CD4-positive, alpha-beta T cell (primary cell): ENCODE results near the gene ELAVL1. TPM values are rescaled to one million over a fixed set of nuclear protein-coding genes. Genes with fewer than 3 reads are reported as not detected.

Experiments
- ATAC-seq: fragments of 200-7000 bp; cut with Tn5 transposase; one replicate; pipeline ENCODE4 v1.10.0; 2022; ENCODE audit warnings: mild to moderate bottlenecking; ENCODE audit not compliant: poor library complexity
- CTCF ChIA-PET: fragments of 350-600 bp; sonication (Branson Sonifier 250); formaldehyde crosslinking; loops from one replicate; lab custom pipeline; 2021; ENCODE audit warnings: antibody characterized with exemption, inconsistent platforms; lab: Charles Lee
- POLR2A ChIA-PET: fragments of 350-600 bp; sonication (Branson Sonifier 250); formaldehyde crosslinking; loops from one replicate; lab custom pipeline; 2021; ENCODE audit warnings: antibody characterized with exemption, inconsistent platforms; lab: Charles Lee
- DNase-seq, 14 experiments: peaks; one replicate each; pipeline ENCODE4 v3.0.0-alpha.2; 2013 to 2020; ENCODE audit warnings: mixed read lengths in 2 of 14
- H3K27ac ChIP-seq, 2 donors: one replicate each; pipeline versions ENCODE4 v1.5.1 to v1.7.0; 2013; ENCODE audit warnings: low read length in 2 of 2, low read depth in 1 of 2, mild to moderate bottlenecking in 1 of 2
- H3K27me3 ChIP-seq, 2 experiments: 1 replicate in 1 of 2; 2 replicates in 1 of 2; pipeline versions ENCODE4 v1.6.1 to v1.7.0; 2013; ENCODE audit warnings: low read length in 2 of 2, control low read depth in 1 of 2, mild to moderate bottlenecking in 1 of 2, moderate library complexity in 1 of 2; ENCODE audit not compliant: insufficient read depth in 2 of 2, control insufficient read depth in 1 of 2
- H3K36me3 ChIP-seq: one replicate; pipeline ENCODE4 v1.6.1; 2013; ENCODE audit warnings: low read length, control low read depth; ENCODE audit not compliant: insufficient read depth
- H3K4me1 ChIP-seq: one replicate; pipeline ENCODE4 v1.6.1; 2013; ENCODE audit warnings: low read length, control low read depth; ENCODE audit not compliant: insufficient read depth
- H3K4me3 ChIP-seq: one replicate; pipeline ENCODE4 v1.5.1; 2013; ENCODE audit warnings: mild to moderate bottlenecking, low read length, moderate library complexity
- H3K9me3 ChIP-seq, 2 experiments: 1 replicate in 1 of 2; 2 replicates in 1 of 2; pipeline versions ENCODE4 v1.6.1 to v1.7.0; 2013; ENCODE audit warnings: low read length in 2 of 2, mild to moderate bottlenecking in 2 of 2, control low read depth in 1 of 2, moderate library complexity in 1 of 2; ENCODE audit not compliant: control insufficient read depth in 1 of 2, insufficient read depth in 1 of 2
- H3K27ac Mint-ChIP-seq: one replicate; pipeline ENCODE4 v1.8.0; 2020; ENCODE audit warnings: mixed read lengths
- H3K27me3 Mint-ChIP-seq: one replicate; pipeline ENCODE4 v1.8.0; 2021; ENCODE audit warnings: mixed read lengths
- H3K36me3 Mint-ChIP-seq: one replicate; pipeline ENCODE4 v1.8.0; 2021; ENCODE audit warnings: low read depth, mixed read lengths
- H3K4me1 Mint-ChIP-seq: one replicate; pipeline ENCODE4 v1.8.0; 2021; ENCODE audit warnings: low read depth, mixed read lengths
- H3K4me3 Mint-ChIP-seq: one replicate; pipeline ENCODE4 v1.8.0; 2020; ENCODE audit warnings: mild to moderate bottlenecking, mixed read lengths
- H3K9me3 Mint-ChIP-seq: one replicate; pipeline ENCODE4 v1.8.0; 2020; ENCODE audit warnings: mixed read lengths
- CTCF ChIP-seq: fragments of 200-600 bp; IDR thresholded peaks from one replicate; pipeline ENCODE4 v1.8.0; 2022; ENCODE audit warnings: antibody characterized with exemption, mild to moderate bottlenecking
- intact Hi-C, 2 experiments: fragments of 100-400 bp; cut with DNase I in 1 of 2; cut with micrococcal nuclease in 1 of 2; formaldehyde crosslinking; loops; one replicate each; pipeline versions ENCODE4 v1.15.1 to v1.9.0; 2023 to 2025; cut with DNase I, micrococcal nuclease
- total RNA-seq, 174 experiments: library from RNA in 2 of 174; stranded (reverse) in 2 of 174; gene quantifications; one replicate each; pipeline ENCODE4 v1.2.3 and lab custom pipeline; 2021 to 2026

The ELAVL1 gene
- total RNA-seq, 2 experiments from 2014 or later: 17.1 to 20.8 TPM

GRCh38 chr19:8039231-8039630, 33.8 kb upstream of the ELAVL1 start:
- DNase-seq (no peak), ATAC-seq (no peak)
- H3K36me3 ChIP-seq: no peaks in the 10 kb centered on the region
- no peaks in the 10 kb centered on the region for H3K36me3 Mint-ChIP-seq
- H3K4me1 Mint-ChIP-seq: no peaks in the 10 kb centered on the region
- no peaks in the 10 kb centered on the region for H3K9me3 Mint-ChIP-seq
- no peak overlapping the region for H3K4me3 ChIP-seq
- H3K27ac Mint-ChIP-seq: no peak overlapping the region
- H3K9me3 ChIP-seq: no peaks in the 10 kb centered on the region
- no peak overlapping the region for H3K4me3 Mint-ChIP-seq
- TF ChIP-seq CTCF: no peak
- no peak overlapping the region for H3K27ac ChIP-seq
- intact Hi-C loops: no loop called here
- peaks cover 0 to 2% of the 10 kb centered on the region in 2 experiments for H3K27me3 ChIP-seq
- H3K4me1 ChIP-seq: no peaks in the 10 kb centered on the region
- ChIA-PET POLR2A (no interaction called here), CTCF (interaction anchor here (0.7 kb wide), 1 partner anchor 201 kb away, joined by 3 read pairs; no protein-coding TSS in a partner anchor)
- H3K27me3 Mint-ChIP-seq: peaks cover 4% of the 10 kb centered on the region

DNA sequence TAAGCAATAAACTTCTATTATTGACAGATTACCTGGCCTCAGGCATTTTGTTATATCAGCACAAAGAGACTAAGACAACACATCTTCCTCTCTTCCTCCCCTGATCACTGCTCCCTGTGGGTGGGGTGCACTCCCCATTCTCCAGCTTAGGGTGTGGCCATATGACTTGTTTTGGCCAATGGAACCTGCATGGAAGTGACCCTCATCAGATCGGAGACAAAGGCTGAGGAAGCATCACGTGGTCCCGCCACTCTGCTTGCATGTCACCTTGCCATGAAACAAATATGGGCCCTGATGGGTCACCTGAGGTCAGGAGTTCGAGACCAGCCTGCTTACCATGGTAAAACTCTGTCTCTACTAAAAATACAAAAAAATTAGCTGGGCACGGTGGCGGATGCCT, 33.4 kb upstream of the ELAVL1 start:
- no peak overlapping the region for H3K4me3 Mint-ChIP-seq
- peaks cover 4% of the 10 kb centered on the region for H3K27me3 Mint-ChIP-seq
- intact Hi-C loops: no loop called here
- no peak overlapping the region for H3K27ac Mint-ChIP-seq
- TF ChIP-seq CTCF: no peak
- H3K4me1 Mint-ChIP-seq: no peaks in the 10 kb centered on the region
- Histone ChIP-seq H3K9me3 (no peaks in the 10 kb centered on the region), H3K27ac (no peak overlapping the region), H3K36me3 (no peaks in the 10 kb centered on the region), H3K4me3 (no peak overlapping the region), H3K4me1 (no peaks in the 10 kb centered on the region), H3K27me3 (peaks cover 0 to 5% of the 10 kb centered on the region in 2 experiments)
- no peaks in the 10 kb centered on the region for H3K9me3 Mint-ChIP-seq
- ChIA-PET POLR2A (interaction anchor here (0.6 kb wide), 1 partner anchor 1520 kb away, joined by 3 read pairs; no protein-coding TSS in a partner anchor), CTCF (no interaction called here)
- H3K36me3 Mint-ChIP-seq: no peaks in the 10 kb centered on the region
- ATAC-seq: no peak
- DNase-seq: no peak

DNA sequence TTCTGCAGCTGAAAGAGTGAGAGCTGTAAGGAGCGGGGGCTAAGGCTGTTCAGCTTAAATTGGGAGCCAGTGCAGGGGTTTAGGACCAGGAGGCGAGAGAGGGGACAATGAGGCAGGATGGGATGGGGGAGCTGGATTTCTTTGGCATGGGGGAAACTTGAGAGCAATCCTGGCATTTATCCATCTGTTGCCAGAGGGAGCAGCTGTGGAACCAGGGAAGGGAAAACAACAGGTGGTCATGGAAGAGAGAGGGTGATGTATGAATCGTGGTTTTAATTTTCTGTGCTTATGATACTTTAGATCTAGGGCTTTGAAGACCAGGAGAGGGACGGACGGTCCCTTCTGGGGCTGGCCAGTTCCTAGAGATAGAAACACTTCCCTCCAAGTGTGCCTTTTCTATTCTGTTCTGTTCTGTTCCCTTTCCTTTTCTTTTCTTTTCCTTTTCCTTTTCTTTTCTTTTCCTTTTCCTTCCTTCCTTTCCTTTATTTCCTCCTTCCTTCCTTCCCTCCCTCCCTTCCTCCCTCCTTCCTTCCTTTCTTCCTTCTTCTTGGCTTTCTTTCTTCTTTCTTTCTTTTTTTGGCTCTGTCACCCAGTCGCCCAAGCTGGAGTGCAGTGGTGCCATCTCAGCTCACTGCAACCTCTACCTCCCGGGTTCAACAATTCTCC, 31.1 kb upstream of the ELAVL1 start:
- Histone ChIP-seq H3K36me3 (no peaks in the 10 kb centered on the region), H3K27ac (no peak overlapping the region), H3K4me1 (no peaks in the 10 kb centered on the region), H3K27me3 (peaks cover 0 to 5% of the 10 kb centered on the region in 2 experiments), H3K4me3 (no peak overlapping the region), H3K9me3 (no peaks in the 10 kb centered on the region)
- no peaks in the 10 kb centered on the region for H3K9me3 Mint-ChIP-seq
- no peak for TF ChIP-seq CTCF
- no peaks in the 10 kb centered on the region for H3K4me1 Mint-ChIP-seq
- H3K27me3 Mint-ChIP-seq: peaks cover 4% of the 10 kb centered on the region
- H3K36me3 Mint-ChIP-seq: no peaks in the 10 kb centered on the region
- intact Hi-C loops: no loop called here
- ATAC-seq: no peak
- H3K27ac Mint-ChIP-seq: no peak overlapping the region
- POLR2A ChIA-PET: no interaction called here
- no peak overlapping the region for H3K4me3 Mint-ChIP-seq
- no peak for DNase-seq
- CTCF ChIA-PET: no interaction called here
